ENCODE results near the gene SH3BP5.
A peak's percentile ranks its signal among the peaks of the same experiment; 100 is the strongest.

SH3BP5 gene

DNA sequence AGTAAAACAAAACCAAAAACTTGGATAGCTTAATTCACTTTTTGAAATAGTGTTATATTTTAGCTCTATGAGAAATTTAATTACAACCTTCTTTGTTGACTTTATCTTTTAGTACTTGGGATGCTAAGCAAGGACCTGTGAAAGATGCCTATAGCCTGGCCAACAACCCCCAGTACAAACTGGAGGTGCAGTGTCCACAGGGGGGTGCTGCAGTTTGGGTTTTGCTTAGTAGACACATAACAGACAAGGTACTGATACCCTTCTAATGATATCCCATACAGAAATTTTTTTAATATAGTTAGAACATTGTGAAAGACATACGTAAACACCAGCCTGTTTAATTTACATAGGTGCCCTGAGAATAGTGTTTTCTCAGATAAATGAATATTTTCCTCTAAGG lies 91.0 kb downstream of the SH3BP5 start:
- DNase-seq (ENCODE audit: low spot score) = peak; percentile 39
- in situ Hi-C loops (cut with MboI; ENCODE audit: low sequenced_read_pairs, unreplicated experiment) = no loop called here
- TF ChIP-seq, protein P1, sequence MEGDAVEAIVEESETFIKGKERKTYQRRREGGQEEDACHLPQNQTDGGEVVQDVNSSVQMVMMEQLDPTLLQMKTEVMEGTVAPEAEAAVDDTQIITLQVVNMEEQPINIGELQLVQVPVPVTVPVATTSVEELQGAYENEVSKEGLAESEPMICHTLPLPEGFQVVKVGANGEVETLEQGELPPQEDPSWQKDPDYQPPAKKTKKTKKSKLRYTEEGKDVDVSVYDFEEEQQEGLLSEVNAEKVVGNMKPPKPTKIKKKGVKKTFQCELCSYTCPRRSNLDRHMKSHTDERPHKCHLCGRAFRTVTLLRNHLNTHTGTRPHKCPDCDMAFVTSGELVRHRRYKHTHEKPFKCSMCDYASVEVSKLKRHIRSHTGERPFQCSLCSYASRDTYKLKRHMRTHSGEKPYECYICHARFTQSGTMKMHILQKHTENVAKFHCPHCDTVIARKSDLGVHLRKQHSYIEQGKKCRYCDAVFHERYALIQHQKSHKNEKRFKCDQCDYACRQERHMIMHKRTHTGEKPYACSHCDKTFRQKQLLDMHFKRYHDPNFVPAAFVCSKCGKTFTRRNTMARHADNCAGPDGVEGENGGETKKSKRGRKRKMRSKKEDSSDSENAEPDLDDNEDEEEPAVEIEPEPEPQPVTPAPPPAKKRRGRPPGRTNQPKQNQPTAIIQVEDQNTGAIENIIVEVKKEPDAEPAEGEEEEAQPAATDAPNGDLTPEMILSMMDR (IDR thresholded peaks at IDR 0.05; ENCODE audit: borderline replicate concordance, control extremely low read depth, extremely low read depth, insufficient read depth, missing control alignments) = no peak

DNA sequence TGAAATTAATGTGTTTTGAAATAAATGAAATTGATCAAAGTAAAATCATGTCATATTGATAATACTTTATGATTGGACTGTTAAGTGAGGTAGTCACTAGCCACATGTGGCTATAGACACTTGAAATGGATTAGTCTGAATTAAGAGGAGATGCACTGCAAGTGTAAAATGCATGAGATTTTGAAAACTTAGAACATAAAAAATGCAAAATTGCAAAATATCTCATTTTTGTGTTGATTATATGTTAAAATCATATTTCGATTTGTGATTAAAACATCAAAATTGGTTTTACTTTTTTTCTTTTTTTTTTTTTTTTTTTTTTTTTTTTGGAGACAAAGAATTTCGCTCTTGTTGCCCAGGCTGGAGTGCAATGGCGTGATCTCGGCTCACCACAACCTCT lies 103.1 kb downstream of the SH3BP5 start:
- in situ Hi-C loops (cut with MboI; ENCODE audit: low sequenced_read_pairs, unreplicated experiment) = no loop called here
- DNase-seq (ENCODE audit: low spot score) = no peak

DNA sequence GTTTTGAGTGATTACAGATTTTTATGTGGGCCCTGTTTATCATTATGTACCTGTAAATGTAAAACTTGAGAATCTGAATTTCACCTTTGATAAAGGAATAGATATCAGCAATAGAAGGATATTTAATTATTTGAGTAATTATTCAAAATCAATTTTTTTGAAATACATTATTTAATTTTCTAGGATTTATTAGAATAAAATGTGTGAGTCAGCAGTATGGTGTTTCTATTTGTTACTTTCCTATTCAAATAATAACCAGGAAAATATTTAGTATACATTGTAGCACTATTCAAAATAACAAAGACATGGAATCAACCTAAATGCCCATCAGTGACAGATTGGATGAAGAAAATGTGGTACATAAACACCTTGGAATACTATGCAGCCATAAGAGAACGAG lies 104.2 kb downstream of the SH3BP5 start:
- in situ Hi-C loops (cut with MboI; ENCODE audit: low sequenced_read_pairs, unreplicated experiment) = no loop called here
- DNase-seq (ENCODE audit: low spot score) = no peak
- TF ChIP-seq, protein P1 (IDR thresholded peaks at IDR 0.05; ENCODE audit: borderline replicate concordance, control extremely low read depth, extremely low read depth, insufficient read depth, missing control alignments) = no peak

More for the DNA sequence above, 103.1 kb downstream of the SH3BP5 start:
- TF ChIP-seq, protein P1 (IDR thresholded peaks at IDR 0.05; ENCODE audit: borderline replicate concordance, control extremely low read depth, extremely low read depth, insufficient read depth, missing control alignments) = no peak

DNA sequence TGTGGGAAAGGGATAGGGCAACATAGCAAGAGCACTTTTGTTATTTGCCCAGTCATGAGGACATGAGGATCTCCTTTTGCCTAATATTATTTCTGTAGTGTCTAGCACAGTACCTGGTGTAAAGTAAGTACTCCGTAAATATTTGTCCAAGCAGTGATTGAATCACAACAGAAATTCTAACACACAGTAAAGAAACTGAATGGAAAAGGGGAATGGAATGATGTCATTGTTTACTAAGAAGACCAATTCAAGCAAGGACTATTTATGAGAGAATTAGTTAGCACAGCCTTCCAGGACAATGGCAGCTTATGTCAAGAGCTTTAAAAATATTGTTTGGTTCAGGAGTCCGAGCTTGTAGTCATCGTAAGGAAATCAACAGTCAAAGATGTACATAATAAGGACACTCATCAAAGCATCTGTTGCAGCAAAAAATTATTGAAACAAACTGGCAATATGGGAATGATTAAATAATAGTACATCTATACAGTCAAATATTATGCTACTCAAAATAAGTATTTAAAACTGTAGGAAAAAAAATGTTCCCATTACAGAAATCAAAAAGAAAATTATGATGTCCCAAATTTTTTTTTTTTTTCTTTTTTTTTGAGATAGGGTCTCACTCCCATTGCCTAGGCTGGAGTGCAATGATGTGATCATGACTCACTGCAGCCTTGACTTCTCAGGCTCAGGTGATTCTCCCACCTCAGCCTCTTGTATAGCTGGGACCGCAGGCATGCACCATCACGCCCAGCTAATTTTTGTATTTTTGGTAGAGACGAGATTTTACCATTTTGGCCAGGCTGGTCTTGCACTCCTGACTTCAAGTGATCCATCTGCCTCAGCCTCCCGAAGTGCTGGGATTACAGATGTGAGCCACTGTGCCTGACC lies 108.5 kb downstream of the SH3BP5 start:
- in situ Hi-C loops (cut with MboI; ENCODE audit: low sequenced_read_pairs, unreplicated experiment) = no loop called here
- TF ChIP-seq, protein P1 (IDR thresholded peaks at IDR 0.05; ENCODE audit: borderline replicate concordance, control extremely low read depth, extremely low read depth, insufficient read depth, missing control alignments) = no peak
- DNase-seq (ENCODE audit: low spot score) = no peak

DNA sequence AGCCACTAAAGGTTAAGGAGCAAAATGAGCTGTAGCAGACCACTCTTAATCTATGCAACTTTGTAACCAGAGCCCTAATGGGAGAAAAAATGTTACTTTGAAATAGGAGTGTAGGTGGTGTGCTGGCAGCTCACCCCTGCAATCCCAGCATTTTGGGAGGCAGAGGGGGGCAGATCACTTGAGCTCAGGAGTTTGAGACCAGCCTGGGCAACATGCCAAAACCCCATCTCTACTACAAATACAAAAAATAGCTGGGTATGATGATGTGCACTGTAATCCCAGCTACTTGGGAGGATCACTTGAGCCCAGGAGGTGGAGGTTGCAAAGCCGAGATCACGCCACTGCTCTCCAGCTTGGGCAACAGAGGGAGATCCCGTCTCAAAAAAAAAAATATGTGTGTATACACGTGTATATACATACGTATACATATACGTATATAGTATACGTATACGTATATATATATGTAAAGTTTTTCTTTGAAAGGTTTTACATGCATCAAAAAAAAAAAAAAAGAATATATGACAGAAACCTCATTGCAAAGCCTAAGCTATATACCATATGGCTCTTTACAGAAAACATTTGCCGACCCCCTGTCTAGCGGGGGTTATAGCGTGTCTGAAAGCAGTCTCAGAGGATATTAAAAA lies 110.7 kb downstream of the SH3BP5 start:
- TF ChIP-seq, protein P1 (IDR thresholded peaks at IDR 0.05; ENCODE audit: borderline replicate concordance, control extremely low read depth, extremely low read depth, insufficient read depth, missing control alignments) = no peak
- no peak for DNase-seq (ENCODE audit: low spot score)
- in situ Hi-C loops (cut with MboI; ENCODE audit: low sequenced_read_pairs, unreplicated experiment) = no loop called here

DNA sequence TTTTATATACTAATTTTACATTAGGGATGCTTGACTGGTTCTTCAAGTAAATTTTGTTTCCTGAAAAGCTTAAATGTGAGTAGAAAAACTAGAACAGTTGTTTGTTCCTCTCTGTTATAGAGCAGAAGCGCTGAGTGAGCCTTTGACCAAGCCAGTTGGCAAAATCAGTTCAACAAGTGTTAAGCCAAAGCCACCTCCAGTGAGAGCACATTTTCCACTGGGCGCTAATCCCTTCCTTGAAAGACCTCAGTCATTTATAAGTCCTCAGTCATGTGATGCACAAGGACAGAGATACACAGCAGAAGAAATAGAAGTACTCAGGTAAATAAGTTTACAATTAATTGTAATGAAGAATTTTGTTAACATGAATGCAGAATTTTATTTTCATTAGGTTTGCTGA lies 111.7 kb downstream of the SH3BP5 start:
- in situ Hi-C loops (cut with MboI; ENCODE audit: low sequenced_read_pairs, unreplicated experiment) = no loop called here
- no peak for DNase-seq (ENCODE audit: low spot score)
- TF ChIP-seq, protein P1 (IDR thresholded peaks at IDR 0.05; ENCODE audit: borderline replicate concordance, control extremely low read depth, extremely low read depth, insufficient read depth, missing control alignments) = no peak
